Hepatocyte (in vitro differentiated cells): Measurements from ENCODE around the gene SHOX.

Experiments
- CTCF ChIP-seq: fragments of 200-600 bp; sonication (generic); IDR thresholded peaks from 2 replicates; pipeline ENCODE4 v1.5.1; 2016; ENCODE audit warnings: antibody characterized with exemption, mild to moderate bottlenecking; ENCODE audit not compliant: poor library complexity
- EZH2 ChIP-seq: fragments of 200-600 bp; sonication (generic); IDR thresholded peaks from 2 replicates; pipeline ENCODE4 v1.6.1; 2016; ENCODE audit warnings: antibody characterized with exemption, mild to moderate bottlenecking, borderline replicate concordance
- EZH2phosphoT487 ChIP-seq: fragments of 200-600 bp; sonication (generic); IDR thresholded peaks from one replicate; pipeline ENCODE4 v1.6.1; 2018; ENCODE audit warnings: antibody characterized with exemption, mild to moderate bottlenecking, low read depth, moderate library complexity; ENCODE audit not compliant: unreplicated experiment, severe bottlenecking

- TF ChIP-seq CTCF (no peak), EZH2 (no peak), EZH2phosphoT487 (no peak)
Observed at GRCh38 chrX:623268-623598, 7.4 kb upstream of the SHOX start.
